ENCODE data around the gene RIGI.
"Not testable (repeated sequence)": the region's sequence is repeated elsewhere in the genome, so short reads cannot be mapped to it uniquely, and the experiment has no call there.

RIGI gene

DNA sequence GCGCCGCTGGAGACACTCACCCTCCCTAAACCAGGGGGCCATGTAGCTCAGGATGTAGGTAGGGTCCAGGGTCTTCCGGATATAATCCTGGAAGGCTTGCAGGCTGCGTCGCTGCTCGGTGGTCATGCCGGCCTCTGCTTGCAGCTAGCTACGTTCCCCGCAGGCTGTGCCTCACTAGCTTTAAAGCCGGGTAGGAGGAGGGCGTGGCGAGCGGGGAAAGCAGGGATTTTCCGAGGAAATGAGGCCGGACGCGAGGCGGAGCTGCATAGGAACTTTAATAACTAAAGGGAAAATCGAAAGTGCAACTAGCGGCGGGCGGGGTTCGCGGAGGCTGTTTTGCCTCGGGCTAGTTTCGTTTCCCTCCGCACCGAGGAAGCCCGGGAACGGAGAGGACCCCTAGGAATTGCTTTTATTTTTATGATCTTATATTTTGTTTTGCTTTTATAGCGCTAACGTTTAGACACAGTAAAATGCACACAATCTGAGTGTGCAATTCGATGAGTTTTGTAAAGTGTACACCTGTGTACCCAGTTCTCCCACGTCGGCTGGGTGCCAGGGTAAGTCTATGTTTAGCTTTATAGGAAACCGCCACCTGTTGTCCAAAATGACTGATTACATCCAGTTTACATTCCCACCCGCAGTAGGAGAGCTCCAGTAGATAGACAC, at the start of gene RIGI:
Gene RIGI, minus strand, starts transcription at position 156 of the 666 bp plus-strand sequence. Its CDS starts 30 bp downstream, at position 126.
- peak; percentile 77 for DNase-seq (ENCODE audit: low read depth, low spot score)

GRCh38 chr9:32574858-32575257, 48.9 kb upstream of the RIGI start:
- no peak for DNase-seq (ENCODE audit: low read depth, low spot score)

DNA sequence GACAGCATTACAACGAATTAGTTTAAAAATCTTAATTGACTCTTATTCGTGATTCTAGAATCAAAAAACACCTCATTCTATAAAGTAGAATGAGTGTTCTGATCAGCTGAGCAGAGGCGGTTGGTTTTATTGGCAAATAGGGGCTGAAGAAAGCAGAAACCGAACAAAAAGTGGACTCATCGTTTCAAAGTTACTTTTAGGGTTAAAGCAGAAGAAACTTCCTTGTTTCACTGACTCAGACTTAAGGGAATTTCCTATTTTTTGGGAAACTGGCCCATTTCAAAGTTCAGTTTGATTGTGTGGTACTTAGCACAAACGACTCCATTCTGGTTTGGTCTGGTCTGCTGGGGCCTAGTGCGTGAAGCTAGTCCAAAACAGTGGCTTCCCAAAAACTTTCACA, 47.8 kb upstream of the RIGI start:
- no peak for DNase-seq (ENCODE audit: low read depth, low spot score)

GRCh38 chr9:32572900-32573523, 47.0 kb upstream of the RIGI start, which contains the start of gene NDUFB6:
Gene NDUFB6, minus strand, starts transcription at chr9:32573159. Its CDS starts 99 bp downstream, at chr9:32573060.
- peak; percentile 84 for DNase-seq (ENCODE audit: low read depth, low spot score)

- DNase-seq (ENCODE audit: low read depth, low spot score): no peak
Observed at GRCh38 chr9:32571969-32572899, 46.2 kb upstream of the RIGI start.

DNA sequence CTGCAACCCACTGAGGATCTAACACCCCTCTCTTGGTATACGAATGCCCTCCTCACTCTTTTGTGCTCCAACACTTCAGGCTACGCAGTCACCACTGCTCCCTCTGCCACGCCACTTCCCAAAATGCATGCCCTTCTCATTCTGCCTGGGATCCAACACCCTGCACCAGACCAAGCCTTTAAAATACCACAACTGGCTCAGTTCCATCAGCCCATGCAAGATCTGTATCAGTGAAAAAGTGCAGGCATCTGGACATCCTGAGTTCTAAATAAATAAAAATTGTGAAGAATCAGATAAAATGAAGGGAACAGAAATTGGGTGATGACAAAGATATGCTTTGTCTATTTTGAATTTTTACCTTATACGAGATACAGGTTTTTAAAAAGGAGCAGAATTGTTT, 44.3 kb upstream of the RIGI start:
- DNase-seq (ENCODE audit: low read depth, low spot score): no peak

GRCh38 chr9:32566770-32567169, 40.8 kb upstream of the RIGI start:
- DNase-seq (ENCODE audit: low read depth, low spot score): no peak

GRCh38 chr9:32565967-32566366, 40.0 kb upstream of the RIGI start:
- no peak for DNase-seq (ENCODE audit: low read depth, low spot score)

DNA sequence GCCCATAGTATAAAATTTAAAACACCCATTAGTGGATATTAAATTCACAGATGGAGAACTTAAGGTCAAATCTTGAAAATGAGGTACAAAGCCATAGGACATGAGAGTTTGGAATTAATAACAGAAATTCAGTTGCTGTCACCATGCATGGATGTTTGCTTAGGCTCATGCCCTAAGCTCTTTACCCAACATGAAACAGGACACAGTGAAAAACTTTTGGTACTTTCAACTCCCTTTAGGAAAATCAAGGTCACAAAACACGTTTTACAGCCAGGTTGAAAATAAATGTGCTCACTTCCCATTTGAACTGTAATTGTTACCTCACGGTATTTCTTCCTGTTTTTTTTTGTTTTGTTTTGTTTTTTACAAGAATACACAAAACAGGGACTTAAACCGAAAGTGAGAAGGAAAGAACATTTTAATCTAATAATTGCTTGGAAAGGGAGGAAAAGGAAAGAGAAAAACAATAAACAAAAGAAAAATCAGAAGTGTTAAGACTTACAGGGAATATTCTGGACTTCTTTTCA, 32.5 kb upstream of the RIGI start:
- no peak for DNase-seq (ENCODE audit: low read depth, low spot score)

GRCh38 chr9:32554591-32554990, 28.6 kb upstream of the RIGI start:
- DNase-seq (ENCODE audit: low read depth, low spot score): no peak

DNA sequence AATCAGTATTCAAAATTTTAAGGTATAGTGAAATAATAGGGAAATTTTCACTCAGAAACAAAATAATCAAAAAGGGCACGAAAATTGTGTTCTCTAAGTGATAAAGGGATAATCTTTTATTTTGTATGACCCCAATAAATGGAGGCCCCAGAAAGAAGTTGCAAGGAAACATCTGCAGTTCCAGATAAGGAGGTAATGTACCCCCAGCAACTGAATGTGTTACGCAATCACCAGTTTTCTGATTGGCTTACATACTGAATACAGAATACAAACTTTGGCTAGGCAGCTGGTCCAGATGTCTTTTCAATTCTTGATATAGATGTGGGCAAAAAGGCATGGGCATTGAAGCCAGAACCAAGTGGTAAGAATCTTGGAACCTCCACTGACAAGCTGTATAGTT, 28.1 kb upstream of the RIGI start:
- DNase-seq (ENCODE audit: low read depth, low spot score): no peak

- peak; percentile 80 for DNase-seq (ENCODE audit: low read depth, low spot score)
Observed at GRCh38 chr9:32552172-32552872, 26.3 kb upstream of the RIGI start, which contains the start of the genes SMIM27 and TOPORS. Gene SMIM27, plus strand, starts transcription at chr9:32552327. Its CDS starts 108 bp downstream, at chr9:32552435. Gene TOPORS, minus strand, starts transcription at chr9:32552586. Its CDS starts 150 bp downstream, at chr9:32552436.

GRCh38 chr9:32551276-32552051, 25.5 kb upstream of the RIGI start:
- DNase-seq (ENCODE audit: low read depth, low spot score): no peak

GRCh38 chr9:32550562-32551275, 24.7 kb upstream of the RIGI start:
- peak; percentile 79 for DNase-seq (ENCODE audit: low read depth, low spot score)

- DNase-seq (ENCODE audit: low read depth, low spot score): no peak
Observed at GRCh38 chr9:32550150-32550561, 24.2 kb upstream of the RIGI start.

GRCh38 chr9:32548213-32548612, 22.2 kb upstream of the RIGI start:
- not testable (repeated sequence) for DNase-seq (ENCODE audit: low read depth, low spot score)

DNA sequence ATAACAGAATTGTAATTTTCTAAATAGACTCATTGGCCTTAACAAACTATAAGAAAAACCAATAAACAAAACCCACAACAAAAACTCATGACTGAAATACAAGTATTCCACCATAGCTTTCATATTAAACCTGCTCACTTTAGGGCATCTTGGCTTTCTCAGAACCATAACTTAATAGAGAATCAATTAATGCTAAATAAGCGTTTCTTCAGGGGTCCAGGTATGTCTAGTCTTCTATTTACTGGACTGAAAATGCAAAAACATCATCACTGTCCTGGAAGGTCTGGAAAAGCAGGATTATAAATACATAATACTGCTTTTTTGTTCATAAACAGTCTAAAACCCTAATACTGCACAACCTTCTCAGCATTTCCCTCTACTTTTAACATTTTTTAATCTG, 19.9 kb upstream of the RIGI start:
- DNase-seq (ENCODE audit: low read depth, low spot score): no peak

DNA sequence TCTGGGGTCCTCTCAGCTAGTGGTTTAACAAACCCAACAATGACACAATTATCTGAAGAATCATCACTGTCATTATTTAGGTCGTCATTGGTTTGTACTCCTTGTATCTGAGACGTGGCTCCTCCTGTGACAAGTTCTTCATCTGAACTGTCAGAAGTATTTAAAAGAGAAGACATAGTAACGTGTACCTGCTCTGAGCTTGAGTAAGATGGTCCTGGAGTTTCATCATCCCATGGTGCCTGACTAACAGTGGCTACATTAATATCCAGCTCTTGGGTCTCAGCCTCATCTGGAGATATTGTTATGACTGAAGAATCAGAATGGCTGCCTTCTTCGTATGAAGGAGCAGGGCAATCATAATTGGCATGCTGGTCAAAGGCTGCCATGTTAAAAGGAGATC, 17.1 kb upstream of the RIGI start:
- no peak for DNase-seq (ENCODE audit: low read depth, low spot score)

DNA sequence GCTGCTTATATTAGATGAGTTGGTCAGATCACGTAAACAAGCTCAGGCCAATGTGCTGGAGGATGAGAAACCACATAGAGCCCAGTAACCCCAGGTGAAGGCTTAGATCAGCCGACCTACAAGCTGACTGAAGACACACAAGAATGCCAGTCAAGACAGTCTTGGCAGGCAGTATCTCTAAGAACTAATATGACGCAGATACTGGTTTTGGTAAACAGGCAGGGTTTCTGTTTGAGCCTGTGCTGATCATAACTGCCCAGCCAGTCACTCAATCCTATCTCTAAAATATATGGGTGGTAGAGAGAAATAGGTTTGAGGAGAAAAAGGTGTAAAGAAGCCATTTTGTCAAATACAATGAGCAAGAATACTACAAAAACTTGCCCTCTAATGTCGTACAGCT, 7.8 kb upstream of the RIGI start:
- DNase-seq (ENCODE audit: low read depth, low spot score): no peak

GRCh38 chr9:32533336-32533735, 7.3 kb upstream of the RIGI start:
- DNase-seq (ENCODE audit: low read depth, low spot score): no peak
